H9 (cell line): ENCODE data around the gene MED25. TPM values are rescaled to one million over a fixed set of nuclear protein-coding genes. Genes with fewer than 3 reads are reported as not detected.

ENCODE experiments used
- DNase-seq: peaks from one replicate; pipeline ENCODE4 v3.0.0-alpha.2; 2017
- H2AFZ ChIP-seq: one replicate; pipeline ENCODE4 v1.6.1; 2013; ENCODE audit warnings: mild to moderate bottlenecking, low read length, control low read depth, moderate library complexity
- H2AK5ac ChIP-seq: 2 replicates; pipeline ENCODE4 v1.6.1; 2013; ENCODE audit warnings: low read length, control low read depth, mixed read lengths; ENCODE audit not compliant: insufficient read length
- H2BK120ac ChIP-seq: one replicate; pipeline ENCODE4 v1.6.1; 2013; ENCODE audit warnings: low read depth, mild to moderate bottlenecking, low read length, control low read depth, inconsistent platforms; ENCODE audit not compliant: poor library complexity, severe bottlenecking
- H2BK12ac ChIP-seq: 2 replicates; pipeline ENCODE4 v1.6.1; 2013; ENCODE audit warnings: low read length, control low read depth, mixed read lengths, low read depth; ENCODE audit not compliant: insufficient read length
- H2BK15ac ChIP-seq: 2 replicates; pipeline ENCODE4 v1.6.1; 2013; ENCODE audit warnings: low read depth, low read length, control low read depth
- H2BK20ac ChIP-seq: one replicate; pipeline ENCODE4 v1.6.1; 2013; ENCODE audit warnings: low read depth, mild to moderate bottlenecking, low read length, control low read depth, inconsistent platforms; ENCODE audit not compliant: poor library complexity, severe bottlenecking
- H2BK5ac ChIP-seq: 2 replicates; pipeline ENCODE4 v1.6.1; 2013; ENCODE audit warnings: low read length, control low read depth, mixed read lengths; ENCODE audit not compliant: insufficient read length
- H3K14ac ChIP-seq: 2 replicates; pipeline ENCODE4 v1.6.1; 2013; ENCODE audit warnings: low read length, control low read depth; ENCODE audit not compliant: insufficient read depth
- H3K18ac ChIP-seq: 2 replicates; pipeline ENCODE4 v1.6.1; 2013; ENCODE audit warnings: low read depth, mild to moderate bottlenecking, mixed read lengths, low read length, control low read depth; ENCODE audit not compliant: insufficient read length
- H3K23ac ChIP-seq: 2 replicates; pipeline ENCODE4 v1.6.1; 2013; ENCODE audit warnings: low read length, control low read depth, mixed read lengths, low read depth; ENCODE audit not compliant: insufficient read length
- H3K23me2 ChIP-seq: 2 replicates; pipeline ENCODE4 v1.6.1; 2013; ENCODE audit warnings: low read depth, mild to moderate bottlenecking, mixed read lengths, low read length, control low read depth; ENCODE audit not compliant: insufficient read length, poor library complexity, severe bottlenecking
- H3K27ac ChIP-seq: 2 replicates; pipeline ENCODE4 v1.5.1; 2013; ENCODE audit warnings: low read length, control low read depth, mixed read lengths, low read depth; ENCODE audit not compliant: insufficient read length
- H3K27me3 ChIP-seq: 2 replicates; pipeline ENCODE4 v1.6.1; 2013; ENCODE audit warnings: low read length, control low read depth, inconsistent platforms; ENCODE audit not compliant: insufficient read depth
- H3K4ac ChIP-seq: 2 replicates; pipeline ENCODE4 v1.6.1; 2013; ENCODE audit warnings: low read depth, mild to moderate bottlenecking, control low read depth, inconsistent platforms, low read length, moderate library complexity
- H3K4me1 ChIP-seq: 2 replicates; pipeline ENCODE4 v1.6.1; 2013; ENCODE audit warnings: low read length, control low read depth, inconsistent platforms; ENCODE audit not compliant: insufficient read depth
- H3K4me2 ChIP-seq: 2 replicates; pipeline ENCODE4 v1.6.1; 2013; ENCODE audit warnings: low read length, control low read depth, mixed read lengths; ENCODE audit not compliant: insufficient read length, insufficient read depth
- H3K56ac ChIP-seq: 2 replicates; pipeline ENCODE4 v1.6.1; 2013; ENCODE audit warnings: low read depth, mild to moderate bottlenecking, mixed read lengths, low read length, control low read depth; ENCODE audit not compliant: insufficient read length
- H3K79me1 ChIP-seq: 2 replicates; pipeline ENCODE4 v1.6.1; 2013; ENCODE audit warnings: low read depth, mild to moderate bottlenecking, moderate library complexity, low read length, control low read depth, inconsistent platforms; ENCODE audit not compliant: insufficient read depth, poor library complexity, severe bottlenecking
- H3K79me2 ChIP-seq: 2 replicates; pipeline ENCODE4 v1.6.1; 2013; ENCODE audit warnings: low read length, control low read depth, inconsistent platforms; ENCODE audit not compliant: insufficient read depth
- H3K9ac ChIP-seq: 2 replicates; pipeline ENCODE4 v1.6.1; 2013; ENCODE audit warnings: low read length, control low read depth, mixed read lengths; ENCODE audit not compliant: insufficient read length; ENCODE audit errors: extremely low read depth
- H3K9me3 ChIP-seq: one replicate; pipeline ENCODE4 v1.6.1; 2013; ENCODE audit warnings: low read depth, low read length, inconsistent platforms; ENCODE audit not compliant: control insufficient read depth
- H3T11ph ChIP-seq: one replicate; pipeline ENCODE4 v1.6.1; 2013; ENCODE audit warnings: mild to moderate bottlenecking, low read length, control low read depth, inconsistent platforms
- H4K20me1 ChIP-seq: one replicate; pipeline ENCODE4 v1.6.1; 2013; ENCODE audit not compliant: control insufficient read depth, insufficient read length, insufficient read depth
- H4K5ac ChIP-seq: 2 replicates; pipeline ENCODE4 v1.6.1; 2013; ENCODE audit warnings: low read depth, mild to moderate bottlenecking, mixed read lengths, low read length, control low read depth; ENCODE audit not compliant: insufficient read length
- H4K8ac ChIP-seq: replicated peaks from 2 replicates; pipeline ENCODE4 v1.6.1; 2013; ENCODE audit warnings: low read length, control low read depth, mixed read lengths, low read depth; ENCODE audit not compliant: insufficient read length
- H4K91ac ChIP-seq: 2 replicates; pipeline ENCODE4 v1.6.1; 2013; ENCODE audit warnings: low read depth, mild to moderate bottlenecking, moderate library complexity, mixed read lengths, low read length, control low read depth; ENCODE audit not compliant: insufficient read length
- H3K27ac Mint-ChIP-seq, 3 experiments: 2 replicates in 2 of 3; 3 replicates in 1 of 3; pipeline ENCODE4 v1.8.0; 2020 to 2021; ENCODE audit warnings: mixed read lengths in 3 of 3, mild to moderate bottlenecking in 1 of 3, moderate library complexity in 1 of 3
- H3K27me3 Mint-ChIP-seq: 2 replicates; pipeline ENCODE4 v1.8.0; 2021; ENCODE audit warnings: low read depth, mild to moderate bottlenecking, moderate library complexity, mixed read lengths
- H3K36me3 Mint-ChIP-seq, 3 experiments: 2 replicates in 2 of 3; 3 replicates in 1 of 3; pipeline ENCODE4 v1.8.0; 2020 to 2021; ENCODE audit warnings: low read depth in 3 of 3, mixed read lengths in 3 of 3; ENCODE audit not compliant: insufficient read depth in 1 of 3
- H3K4me1 Mint-ChIP-seq, 2 experiments: 2 replicates each; pipeline ENCODE4 v1.8.0; 2020; ENCODE audit warnings: mixed read lengths in 2 of 2
- H3K4me3 Mint-ChIP-seq, 2 experiments: 2 replicates in 1 of 2; 3 replicates in 1 of 2; pipeline ENCODE4 v1.8.0; 2020 to 2021; ENCODE audit warnings: mild to moderate bottlenecking in 2 of 2, mixed read lengths in 2 of 2, moderate library complexity in 1 of 2
- H3K9me3 Mint-ChIP-seq, 2 experiments: 2 replicates in 1 of 2; 3 replicates in 1 of 2; pipeline ENCODE4 v1.8.0; 2020; ENCODE audit warnings: mild to moderate bottlenecking in 2 of 2, mixed read lengths in 2 of 2, moderate library complexity in 1 of 2
- WGBS: extraction: QIAGEN DNeasy Blood & Tissue Kit; methylation state at CpG from one replicate; pipeline ENCODE4 v1.1.7; 2013; ENCODE audit warnings: missing lambda C conversion rate, low lambda C conversion rate, mixed read lengths; ENCODE audit not compliant: insufficient read length; ENCODE audit errors: extremely low coverage; 5-methylcytosine and 5-hydroxymethylcytosine counted together
- total RNA-seq: library from RNA; stranded (reverse); gene quantifications from 2 replicates; pipeline ENCODE4 v1.2.1, GENCODE V29; 2021
- TF ChIP-seq, protein P1 (sequence below): fragments of 200-600 bp; sonication (generic); conservative IDR thresholded peaks from 3 replicates; pipeline ENCODE4 v1.8.0; 2021; ENCODE audit warnings: antibody characterized with exemption, mild to moderate bottlenecking

Gene MED25
- total RNA-seq, 1 experiment from 2014 or later: 77.5 TPM

DNA sequence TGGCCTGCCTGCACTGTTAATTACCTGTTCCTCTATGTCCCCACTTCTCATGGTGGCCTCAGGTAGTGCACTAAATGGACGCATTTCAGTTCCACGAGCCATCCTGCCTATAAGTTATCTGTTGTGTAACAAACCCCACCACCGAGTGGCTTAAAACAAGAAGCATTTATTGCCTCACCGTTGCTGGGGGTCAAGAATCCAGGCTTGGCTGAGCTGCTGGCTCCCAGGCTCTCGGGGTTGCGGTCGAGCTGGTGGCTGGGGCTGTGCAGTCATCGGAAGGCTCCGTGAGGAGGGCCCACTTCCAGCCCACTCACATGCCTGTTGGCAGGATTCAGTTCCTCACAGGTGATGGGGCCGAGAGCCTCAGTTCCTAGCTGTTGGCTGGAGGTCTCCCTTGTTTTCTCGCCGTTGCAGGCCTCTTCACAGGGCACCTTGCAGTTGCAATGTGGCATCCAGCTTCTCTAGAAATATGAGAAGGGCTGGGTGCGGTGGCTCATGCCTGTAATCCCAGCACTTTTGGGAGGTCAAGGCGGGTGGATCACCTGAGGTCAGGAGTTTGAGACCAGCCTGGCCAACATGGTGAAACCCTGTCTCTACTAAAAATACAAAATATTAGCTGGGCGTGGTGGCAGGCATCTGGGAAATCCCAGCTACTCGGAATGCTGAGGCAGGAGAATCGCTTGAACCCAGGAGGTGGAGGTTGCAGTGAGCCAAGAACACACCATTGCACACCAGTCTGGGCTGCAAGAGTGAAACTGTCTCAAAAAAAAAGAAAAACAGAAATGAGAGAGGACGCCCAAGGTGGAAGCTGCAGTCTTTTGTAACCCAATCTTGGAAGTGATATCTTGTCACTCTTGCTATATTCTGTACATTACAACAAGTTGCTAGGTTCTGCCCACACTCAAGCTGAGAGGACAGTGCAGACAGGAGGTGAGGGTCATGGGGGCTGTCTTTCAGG, 26.3 kb downstream of the MED25 start:
- Histone ChIP-seq H3K9me3 (no peaks in the 10 kb centered on the region), H3K27ac (no peak overlapping the region), H3K27me3 (no peaks in the 10 kb centered on the region), H3K56ac (no peak overlapping the region), H3K4me1 (no peaks in the 10 kb centered on the region), H2BK20ac (no peak overlapping the region), H4K20me1 (no peaks in the 10 kb centered on the region), H3K14ac (peak overlapping the region; percentile 75; the same call in 1 of the 2 replicates), H3K23ac (no peak overlapping the region), H3K18ac (no peak overlapping the region), H2AFZ (no peak overlapping the region), H4K5ac (no peak overlapping the region), H2BK15ac (no peak overlapping the region), H3K79me2 (no peaks in the 10 kb centered on the region), H4K91ac (no peak overlapping the region), H3K9ac (no peak overlapping the region), H3K23me2 (no peaks in the 10 kb centered on the region), H3K4me2 (no peak overlapping the region), H3K79me1 (no peaks in the 10 kb centered on the region), H2AK5ac (no peak overlapping the region), H2BK120ac (no peak overlapping the region), H3K4ac (no peak overlapping the region), H2BK5ac (no peak overlapping the region), H3T11ph (no peak overlapping the region), H4K8ac (no peak overlapping the region), H2BK12ac (no peak overlapping the region)
- peaks cover 1% of the 10 kb centered on the region for H3K27me3 Mint-ChIP-seq
- peak overlapping the region in 1 of 3 experiments; percentile 15; a peak in 1 of 7 replicates for H3K27ac Mint-ChIP-seq
- peaks cover 11 to 26% (median 20%) of the 10 kb centered on the region in 3 experiments for H3K36me3 Mint-ChIP-seq
- WGBS: no CpG with 5 or more reads among the region's 18 CpGs
- TF ChIP-seq, protein P1, sequence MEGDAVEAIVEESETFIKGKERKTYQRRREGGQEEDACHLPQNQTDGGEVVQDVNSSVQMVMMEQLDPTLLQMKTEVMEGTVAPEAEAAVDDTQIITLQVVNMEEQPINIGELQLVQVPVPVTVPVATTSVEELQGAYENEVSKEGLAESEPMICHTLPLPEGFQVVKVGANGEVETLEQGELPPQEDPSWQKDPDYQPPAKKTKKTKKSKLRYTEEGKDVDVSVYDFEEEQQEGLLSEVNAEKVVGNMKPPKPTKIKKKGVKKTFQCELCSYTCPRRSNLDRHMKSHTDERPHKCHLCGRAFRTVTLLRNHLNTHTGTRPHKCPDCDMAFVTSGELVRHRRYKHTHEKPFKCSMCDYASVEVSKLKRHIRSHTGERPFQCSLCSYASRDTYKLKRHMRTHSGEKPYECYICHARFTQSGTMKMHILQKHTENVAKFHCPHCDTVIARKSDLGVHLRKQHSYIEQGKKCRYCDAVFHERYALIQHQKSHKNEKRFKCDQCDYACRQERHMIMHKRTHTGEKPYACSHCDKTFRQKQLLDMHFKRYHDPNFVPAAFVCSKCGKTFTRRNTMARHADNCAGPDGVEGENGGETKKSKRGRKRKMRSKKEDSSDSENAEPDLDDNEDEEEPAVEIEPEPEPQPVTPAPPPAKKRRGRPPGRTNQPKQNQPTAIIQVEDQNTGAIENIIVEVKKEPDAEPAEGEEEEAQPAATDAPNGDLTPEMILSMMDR: no peak
- peaks cover 3 to 5% of the 10 kb centered on the region in 2 experiments; a peak in 2 of 4 replicates for H3K4me1 Mint-ChIP-seq
- DNase-seq: no peak
- H3K9me3 Mint-ChIP-seq: peaks cover 0 to 4% of the 10 kb centered on the region in 2 experiments; a peak in 1 of 5 replicates
- no peak overlapping the region for H3K4me3 Mint-ChIP-seq
